Endothelial cell of umbilical vein (primary cell): ENCODE results near the gene KIF25. TPM values are rescaled to one million over a fixed set of nuclear protein-coding genes. Genes with fewer than 3 reads are reported as not detected.

Experiments used
- BruUV-seq: library from RNA; stranded (reverse); fragments of 400-500 nt; replicated peaks from 2 replicates; lab custom pipeline; 2021; lab: Mats Ljungman, UMichigan
- CTCF ChIA-PET: fragments of 300-600, 350-600 bp; sonication (Branson Sonifier 250); formaldehyde crosslinking; loops from one replicate; lab custom pipeline; 2021; ENCODE audit warnings: antibody characterized with exemption, inconsistent platforms; lab: Charles Lee
- POLR2A ChIA-PET: fragments of 300-600, 350-600 bp; sonication (Branson Sonifier 250); formaldehyde crosslinking; loops from one replicate; lab custom pipeline; 2021; ENCODE audit warnings: antibody characterized with exemption, inconsistent platforms; lab: Charles Lee
- DNase-seq: peaks from one replicate; pipeline ENCODE4 v3.0.0-alpha.2; 2011; ENCODE audit warnings: low read depth, low spot score
- FAIRE-seq: peaks from 2 replicates; lab custom pipeline; 2011; peaks lifted over from hg19 to GRCh38; lab: Jason Lieb, UNC
- H2AFZ ChIP-seq: 2 replicates; pipeline ENCODE4 v1.6.0; 2012; ENCODE audit warnings: low read depth, low read length, control low read depth, inconsistent platforms
- H3K27ac ChIP-seq: 2 replicates; pipeline ENCODE4 v1.5.1; 2011; ENCODE audit warnings: low read depth, mild to moderate bottlenecking, control low read depth, low read length, moderate library complexity; ENCODE audit not compliant: insufficient read depth
- H3K27me3 ChIP-seq, 2 experiments: 2 replicates each; pipeline versions ENCODE4 v1.6.0 to v1.6.1; 2011; ENCODE audit warnings: low read length in 2 of 2, mixed read lengths in 1 of 2; ENCODE audit not compliant: control insufficient read depth in 2 of 2, insufficient read depth in 2 of 2
- H3K36me3 ChIP-seq, 2 experiments: 2 replicates in 1 of 2; 3 replicates in 1 of 2; pipeline ENCODE4 v1.5.1; 2011; ENCODE audit warnings: low read length in 2 of 2, mild to moderate bottlenecking in 1 of 2, moderate library complexity in 1 of 2; ENCODE audit not compliant: control insufficient read depth in 2 of 2, insufficient read depth in 2 of 2; ENCODE audit errors: extremely low read depth in 1 of 2
- H3K4me1 ChIP-seq: 3 replicates; pipeline ENCODE4 v1.5.1; 2011; ENCODE audit warnings: mild to moderate bottlenecking, low read length; ENCODE audit not compliant: control insufficient read depth, insufficient read depth; ENCODE audit errors: extremely low read depth
- H3K4me2 ChIP-seq: 2 replicates; pipeline ENCODE4 v1.6.1; 2011; ENCODE audit warnings: low read length, control low read depth, mixed read lengths; ENCODE audit not compliant: insufficient read depth
- H3K4me3 ChIP-seq, 3 experiments: fragments of 200-600 bp in 1 of 3; sonication (generic), shearing (Covaris generic) in 1 of 3; replicated peaks in 1 of 3; 2 replicates each; pipeline ENCODE4 v1.5.1; 2011 to 2016; ENCODE audit warnings: control low read depth in 3 of 3, low read length in 3 of 3, mild to moderate bottlenecking in 2 of 3, inconsistent platforms in 1 of 3, low read depth in 1 of 3, moderate library complexity in 1 of 3; ENCODE audit not compliant: insufficient read depth in 1 of 3
- H3K79me2 ChIP-seq: 2 replicates; pipeline ENCODE4 v1.6.0; 2012; ENCODE audit warnings: low read length, inconsistent platforms; ENCODE audit not compliant: control insufficient read depth, insufficient read depth
- H3K9ac ChIP-seq: replicated peaks from 2 replicates; pipeline ENCODE3; 2011; ENCODE audit warnings: low read length, control low read depth; ENCODE audit not compliant: insufficient read depth; ENCODE audit errors: extremely low read depth
- H3K9me1 ChIP-seq: replicated peaks from 3 replicates; pipeline ENCODE4 v1.6.0; 2011; ENCODE audit warnings: mild to moderate bottlenecking, low read length; ENCODE audit not compliant: control insufficient read depth, insufficient read depth; ENCODE audit errors: extremely low read depth
- H3K9me3 ChIP-seq: replicated peaks from 2 replicates; pipeline ENCODE4 v1.5.1; 2012; ENCODE audit warnings: low read length, inconsistent platforms; ENCODE audit not compliant: control insufficient read depth, insufficient read depth
- H4K20me1 ChIP-seq: replicated peaks from 2 replicates; pipeline ENCODE3; 2011; ENCODE audit warnings: mild to moderate bottlenecking, low read length; ENCODE audit not compliant: control insufficient read depth, insufficient read depth; ENCODE audit errors: extremely low read depth
- CTCF ChIP-seq, 2 donors: IDR thresholded peaks; 1 replicate in 1 of 2; 2 replicates in 1 of 2; pipeline ENCODE4 v1.5.1; 2011; ENCODE audit warnings: low read length in 2 of 2, mild to moderate bottlenecking in 2 of 2, moderate library complexity in 2 of 2, control low read depth in 1 of 2, inconsistent platforms in 1 of 2, low read depth in 1 of 2; ENCODE audit not compliant: insufficient read depth in 1 of 2; ENCODE audit errors: extremely low read depth in 1 of 2
- EZH2 ChIP-seq: IDR thresholded peaks from 2 replicates; pipeline ENCODE4 v1.6.1; 2012; ENCODE audit warnings: borderline replicate concordance, low read depth, mild to moderate bottlenecking, moderate library complexity, low read length, inconsistent platforms; ENCODE audit not compliant: severe bottlenecking
- FOS ChIP-seq: IDR thresholded peaks from 2 replicates; pipeline ENCODE4 v1.6.1; 2011; ENCODE audit warnings: mild to moderate bottlenecking, low read length, moderate library complexity, borderline replicate concordance; ENCODE audit not compliant: insufficient read depth
- GATA2 ChIP-seq: IDR thresholded peaks from 2 replicates; pipeline ENCODE4 v1.7.0; 2011; ENCODE audit warnings: low read depth, mild to moderate bottlenecking, moderate library complexity, mixed read lengths, low read length; ENCODE audit not compliant: insufficient read length, insufficient read depth
- JUN ChIP-seq: IDR thresholded peaks from 2 replicates; pipeline ENCODE4 v1.6.1; 2011; ENCODE audit warnings: borderline replicate concordance, low read depth; ENCODE audit not compliant: insufficient read length, insufficient read depth
- MAX ChIP-seq: IDR thresholded peaks from 2 replicates; pipeline ENCODE4 v1.6.1; 2011; ENCODE audit not compliant: insufficient read depth, insufficient read length
- MYC ChIP-seq: IDR thresholded peaks from one replicate; pipeline ENCODE4 v1.6.1; 2011; ENCODE audit warnings: mild to moderate bottlenecking, low read depth, low read length
- POLR2A ChIP-seq: IDR thresholded peaks from 2 replicates; pipeline ENCODE4 v1.6.1; 2012; ENCODE audit warnings: low read depth, mild to moderate bottlenecking, control low read depth, low read length
- POLR2AphosphoS5 ChIP-seq: IDR thresholded peaks from 2 replicates; pipeline ENCODE4 v1.6.1; 2012; ENCODE audit warnings: low read depth, mild to moderate bottlenecking, control low read depth, low read length, moderate library complexity; ENCODE audit not compliant: insufficient read depth
- dilution Hi-C: fragments of 300-500 bp; cut with MboI; formaldehyde crosslinking; loops from one replicate; pipeline ENCODE4 v1.15.0; 2019; ENCODE audit warnings: low sequenced_read_pairs; ENCODE audit not compliant: extremely low pct_ligation_motif_present
- intact Hi-C: fragments of 100-400 bp; cut with micrococcal nuclease; formaldehyde crosslinking; loops from one replicate; pipeline ENCODE4 v1.10.0; 2022
- polyA plus RNA-seq, 4 experiments: library from polyadenylated mRNA; depleted of rRNA in 3 of 4; stranded (reverse) in 3 of 4; unstranded in 1 of 4; fragments of >200 nt; gene quantifications; 2 replicates each; pipeline versions ENCODE4 v1.2.1 to v1.2.3, GENCODE V29; 2011 to 2012; ENCODE audit warnings: missing spikeins in 1 of 4
- total RNA-seq: library from RNA; stranded (reverse); gene quantifications from 2 replicates; pipeline ENCODE4 v1.2.3, GENCODE V29; 2021

KIF25 gene
- total and polyA plus RNA-seq, 2 donors (not counting 3 experiments of a cell fraction or from before 2014, with no cell fraction given) = not detected

DNA sequence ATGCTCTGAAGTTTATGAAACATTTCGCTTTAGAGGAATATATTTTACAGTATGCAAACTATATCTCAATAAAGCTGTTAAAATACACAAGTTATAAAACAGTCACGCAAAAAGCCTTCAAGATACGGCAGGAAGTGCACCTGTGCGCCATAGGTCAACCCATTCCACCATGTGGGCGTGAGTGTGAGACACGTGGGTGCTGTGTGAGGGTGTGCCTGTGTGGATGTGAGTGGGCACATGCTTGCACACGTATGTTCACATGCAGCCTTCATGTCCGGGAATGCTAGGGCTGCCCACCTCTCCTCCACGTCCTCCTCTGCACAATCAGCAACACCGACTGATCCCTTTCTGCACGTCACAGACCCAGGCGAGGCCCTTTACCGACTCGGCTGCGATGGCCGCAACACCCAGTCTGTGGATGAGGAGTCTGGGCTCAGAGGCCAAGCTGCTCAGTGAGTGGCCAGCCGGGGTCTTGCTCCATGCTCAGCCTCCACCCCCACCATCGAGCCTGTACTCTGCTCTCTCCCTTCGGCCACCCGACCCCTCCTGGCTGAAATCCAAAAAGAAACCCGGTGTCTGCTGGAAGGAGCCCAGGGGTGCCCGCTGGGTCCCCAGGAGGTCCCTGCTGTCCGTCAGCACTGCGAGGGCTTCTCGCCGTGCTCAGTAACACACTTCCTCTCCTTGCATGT, 84.5 kb downstream of the KIF25 start:
- Histone ChIP-seq H3K27ac (no peak overlapping the region), H3K9me3 (no peaks in the 10 kb centered on the region), H4K20me1 (no peaks in the 10 kb centered on the region), H3K4me1 (no peaks in the 10 kb centered on the region), H3K27me3 (no peaks in the 10 kb centered on the region), H3K9ac (no peak overlapping the region), H3K4me3 (no peak overlapping the region), H3K4me2 (no peak overlapping the region), H3K36me3 (no peaks in the 10 kb centered on the region), H3K9me1 (no peaks in the 10 kb centered on the region), H2AFZ (no peak overlapping the region), H3K79me2 (no peaks in the 10 kb centered on the region)
- POLR2A ChIA-PET = no interaction called here
- BruUV-seq = no TSS peak
- no peak for TF ChIP-seq JUN
- no peak for TF ChIP-seq POLR2A
- TF ChIP-seq CTCF (IDR thresholded peaks at IDR 0.05; ENCODE audit: extremely low read depth in 1 of 2, insufficient read depth in 1 of 2, low read depth in 1 of 2, low read length in 2 of 2) = no peak
- no peak for TF ChIP-seq MYC
- no peak for TF ChIP-seq POLR2AphosphoS5
- TF ChIP-seq EZH2 = no peak
- TF ChIP-seq MAX = no peak
- no peak for TF ChIP-seq FOS
- TF ChIP-seq GATA2 = no peak
- dilution Hi-C loops (no loop called here), intact Hi-C loops (no loop called here)
- CTCF ChIA-PET = no interaction called here
- DNase-seq (no peak), FAIRE-seq (no peak)
